ENCODE measurements around the gene SRP9. TPM values are rescaled to one million over a fixed set of nuclear protein-coding genes. Genes with fewer than 3 reads are reported as not detected.

SRP9 gene
- total RNA-seq (2014; rRNA removed; shearing (Covaris generic)), result 140 and 148 TPM in 2 replicates

GRCh38 chr1:225777583-225778336, at the start of gene SRP9:
Gene SRP9 (plus strand): TSS chr1:225777826. CDS start chr1:225777941, 115 bp downstream.

GRCh38 chr1:225809842-225810578, 32.4 kb downstream of the SRP9 start, which contains the start of gene EPHX1:
Gene EPHX1 (plus strand): TSS chr1:225810124. CDS start chr1:225828730, 18,606 bp downstream.

Small RNAs within 50 kb of the gene (small RNA-seq; reads per million reads assigned to genes)
- not detected for gene RNU6-1304P

Other genes starting within 250 kb of the SRP9 start
- gene ENAH, start 124.7 kb upstream of the SRP9 start, total RNA-seq (2014; rRNA removed; shearing (Covaris generic)), result 96.3 and 118 TPM in 2 replicates
- 16.7 and 19.0 TPM in 2 replicates for gene EPHX1, start 32.3 kb downstream of the SRP9 start, total RNA-seq (2014; rRNA removed; shearing (Covaris generic))
- gene TMEM63A, start 104.6 kb downstream of the SRP9 start, total RNA-seq (2014; rRNA removed; shearing (Covaris generic)), result 58.1 and 68.7 TPM in 2 replicates
- 0.38 and 0.82 TPM in 2 replicates for gene LEFTY1, start 111.3 kb downstream of the SRP9 start, total RNA-seq (2014; rRNA removed; shearing (Covaris generic))
- gene PYCR2, start 146.4 kb downstream of the SRP9 start, total RNA-seq (2014; rRNA removed; shearing (Covaris generic)), result 122 and 138 TPM in 2 replicates
- not detected in 2 replicates for gene LEFTY2, start 163.4 kb downstream of the SRP9 start, total RNA-seq (2014; rRNA removed; shearing (Covaris generic))
- 38.0 and 39.6 TPM in 2 replicates for gene SDE2, start 221.5 kb downstream of the SRP9 start, total RNA-seq (2014; rRNA removed; shearing (Covaris generic))

All from A375 (cell line).